H1 (cell line): ENCODE measurements around the gene FGR. TPM values are rescaled to one million over a fixed set of nuclear protein-coding genes. Genes with fewer than 3 reads are reported as not detected.

Experiments used
- CTCF ChIA-PET: fragments of 300-600 bp; sonication (Branson Sonifier 250); formaldehyde crosslinking; loops from one replicate; lab custom pipeline; 2021; ENCODE audit not compliant: partially characterized antibody; lab: Charles Lee
- POLR2A ChIA-PET: fragments of 300-600 bp; sonication (Branson Sonifier 250); formaldehyde crosslinking; loops from one replicate; lab custom pipeline; 2021; ENCODE audit warnings: inconsistent platforms; ENCODE audit not compliant: partially characterized antibody; lab: Charles Lee
- DNase-seq, 2 experiments: peaks; one replicate each; pipeline versions ENCODE4 v3.0.0 to v3.0.0-alpha.2; 2010 to 2022; ENCODE audit warnings: low spot score in 2 of 2, low read depth in 1 of 2, mixed read lengths in 1 of 2
- FAIRE-seq: peaks from 2 replicates; lab custom pipeline; 2011; peaks lifted over from hg19 to GRCh38; lab: Jason Lieb, UNC
- H2AFZ ChIP-seq: 2 replicates; pipeline ENCODE4 v1.8.1; 2012; ENCODE audit warnings: low read length, inconsistent platforms
- H2AK5ac ChIP-seq: 2 replicates; pipeline ENCODE4 v1.6.1; 2013; ENCODE audit warnings: low read depth, low read length
- H2BK120ac ChIP-seq: replicated peaks from 2 replicates; pipeline ENCODE3; 2013; ENCODE audit warnings: low read depth, low read length, inconsistent platforms
- H2BK12ac ChIP-seq: 2 replicates; pipeline ENCODE4 v1.6.1; 2013; ENCODE audit warnings: low read depth, low read length
- H2BK15ac ChIP-seq: 2 replicates; pipeline ENCODE4 v1.6.1; 2013; ENCODE audit warnings: low read length
- H2BK20ac ChIP-seq: 2 replicates; pipeline ENCODE4 v1.6.1; 2013; ENCODE audit warnings: low read length
- H2BK5ac ChIP-seq: 2 replicates; pipeline ENCODE4 v1.6.1; 2013; ENCODE audit warnings: low read depth, low read length
- H3K14ac ChIP-seq: 2 replicates; pipeline ENCODE4 v1.6.1; 2013; ENCODE audit warnings: inconsistent platforms; ENCODE audit not compliant: insufficient read length
- H3K18ac ChIP-seq: 2 replicates; pipeline ENCODE4 v1.6.1; 2013; ENCODE audit warnings: low read length; ENCODE audit errors: extremely low read depth
- H3K23ac ChIP-seq: 2 replicates; pipeline ENCODE4 v1.6.1; 2013; ENCODE audit warnings: inconsistent platforms; ENCODE audit not compliant: insufficient read length
- H3K23me2 ChIP-seq: 2 replicates; pipeline ENCODE4 v1.6.1; 2013; ENCODE audit warnings: low read depth, low read length
- H3K27ac ChIP-seq: 2 replicates; pipeline ENCODE4 v1.6.1; 2011; ENCODE audit warnings: low read depth, low read length, inconsistent platforms
- H3K27me3 ChIP-seq, 4 experiments: replicated peaks in 1 of 4; 1 replicate in 1 of 4; 2 replicates in 3 of 4; pipeline versions ENCODE4 v1.6.1 to v1.8.1; 2011 to 2013; ENCODE audit warnings: low read length in 3 of 4, mild to moderate bottlenecking in 3 of 4, inconsistent platforms in 2 of 4, mixed read lengths in 2 of 4, moderate library complexity in 1 of 4; ENCODE audit not compliant: control insufficient read depth in 3 of 4, insufficient read depth in 3 of 4; ENCODE audit errors: extremely low read depth in 1 of 4
- H3K36me3 ChIP-seq, 4 experiments: 2 replicates each; pipeline versions ENCODE4 v1.6.1 to v1.8.1; 2011 to 2013; ENCODE audit warnings: mild to moderate bottlenecking in 4 of 4, low read length in 3 of 4, moderate library complexity in 2 of 4, control low read depth in 1 of 4, inconsistent platforms in 1 of 4; ENCODE audit not compliant: insufficient read depth in 4 of 4, control insufficient read depth in 2 of 4
- H3K4ac ChIP-seq: replicated peaks from 2 replicates; pipeline ENCODE3; 2013; ENCODE audit warnings: low read length, low read depth, mixed read lengths, inconsistent platforms; ENCODE audit not compliant: insufficient read length
- H3K4me1 ChIP-seq, 4 experiments: replicated peaks in 1 of 4; 1 replicate in 1 of 4; 2 replicates in 3 of 4; pipeline versions ENCODE4 v1.6.1 to v1.8.1; 2011 to 2013; ENCODE audit warnings: low read length in 3 of 4, inconsistent platforms in 2 of 4, mixed read lengths in 1 of 4; ENCODE audit not compliant: insufficient read depth in 4 of 4, control insufficient read depth in 3 of 4
- H3K4me2 ChIP-seq, 2 experiments: 2 replicates each; pipeline versions ENCODE4 v1.6.1 to v1.8.1; 2011 to 2013; ENCODE audit warnings: low read depth in 2 of 2, low read length in 2 of 2, control low read depth in 1 of 2, inconsistent platforms in 1 of 2, mild to moderate bottlenecking in 1 of 2; ENCODE audit not compliant: insufficient read depth in 1 of 2
- H3K4me3 ChIP-seq, 4 experiments: fragments of 200-600, 300-600 bp in 1 of 4; sonication (generic), shearing (Covaris generic), sonication (Bioruptor Twin) in 1 of 4; 2 replicates each; pipeline versions ENCODE4 v1.5.1 to v1.8.1; 2011 to 2016; ENCODE audit warnings: low read length in 4 of 4, low read depth in 3 of 4, control low read depth in 2 of 4, inconsistent platforms in 2 of 4, mild to moderate bottlenecking in 2 of 4, mixed read lengths in 1 of 4, moderate library complexity in 1 of 4; ENCODE audit not compliant: insufficient read depth in 2 of 4; ENCODE audit errors: extremely low read depth in 1 of 4
- H3K56ac ChIP-seq: replicated peaks from 2 replicates; pipeline ENCODE3; 2013; ENCODE audit warnings: low read depth, mild to moderate bottlenecking, mixed read lengths, low read length, inconsistent platforms; ENCODE audit not compliant: insufficient read length
- H3K79me1 ChIP-seq: 2 replicates; pipeline ENCODE4 v1.6.1; 2013; ENCODE audit warnings: low read depth, low read length, control low read depth
- H3K79me2 ChIP-seq, 2 experiments: 2 replicates each; pipeline versions ENCODE4 v1.6.1 to v1.8.1; 2012 to 2013; ENCODE audit warnings: low read length in 2 of 2, mild to moderate bottlenecking in 2 of 2, inconsistent platforms in 1 of 2; ENCODE audit not compliant: insufficient read depth in 2 of 2, control insufficient read depth in 1 of 2
- H3K9ac ChIP-seq, 4 experiments: replicated peaks in 1 of 4; 1 replicate in 1 of 4; 2 replicates in 3 of 4; pipeline versions ENCODE4 v1.6.1 to v1.8.1; 2011 to 2013; ENCODE audit warnings: low read depth in 3 of 4, low read length in 3 of 4, control low read depth in 2 of 4, mild to moderate bottlenecking in 2 of 4, moderate library complexity in 2 of 4, inconsistent platforms in 1 of 4; ENCODE audit errors: extremely low read depth in 1 of 4
- H3K9me3 ChIP-seq, 2 experiments: 2 replicates each; pipeline versions ENCODE4 v1.6.1 to v1.8.1; 2012 to 2013; ENCODE audit warnings: mild to moderate bottlenecking in 2 of 2, moderate library complexity in 2 of 2, control low read depth in 1 of 2, inconsistent platforms in 1 of 2, low read depth in 1 of 2, low read length in 1 of 2, mixed read lengths in 1 of 2; ENCODE audit not compliant: insufficient read depth in 2 of 2
- H4K20me1 ChIP-seq, 2 experiments: replicated peaks in 1 of 2; 2 replicates each; pipeline versions ENCODE3 to v1.8.1; 2011 to 2013; ENCODE audit warnings: inconsistent platforms in 2 of 2, low read length in 2 of 2, mild to moderate bottlenecking in 1 of 2; ENCODE audit not compliant: insufficient read depth in 2 of 2, control insufficient read depth in 1 of 2
- H4K5ac ChIP-seq: 2 replicates; pipeline ENCODE4 v1.6.1; 2013; ENCODE audit warnings: low read length, low read depth, mixed read lengths, inconsistent platforms; ENCODE audit not compliant: insufficient read length
- H4K8ac ChIP-seq: 2 replicates; pipeline ENCODE4 v1.8.0; 2013; ENCODE audit warnings: mild to moderate bottlenecking, moderate library complexity, low read length, inconsistent platforms; ENCODE audit not compliant: insufficient read depth; ENCODE audit errors: extremely low read depth
- H4K91ac ChIP-seq: replicated peaks from 2 replicates; pipeline ENCODE3; 2013; ENCODE audit warnings: low read length, mixed read lengths, inconsistent platforms; ENCODE audit not compliant: insufficient read length
- ATF3 ChIP-seq: IDR thresholded peaks from 2 replicates; pipeline ENCODE4 v1.6.1; 2011; ENCODE audit warnings: low read depth, mild to moderate bottlenecking, low read length; ENCODE audit not compliant: insufficient read depth
- CEBPB ChIP-seq: IDR thresholded peaks from 2 replicates; pipeline ENCODE4 v1.6.1; 2012; ENCODE audit warnings: low read depth, low read length
- KDM4A ChIP-seq: IDR thresholded peaks from one replicate; pipeline ENCODE4 v1.7.1; 2012; ENCODE audit warnings: low read depth, mild to moderate bottlenecking, moderate library complexity, low read length, inconsistent platforms; ENCODE audit not compliant: severe bottlenecking
- MAFK ChIP-seq: IDR thresholded peaks from 2 replicates; pipeline ENCODE4 v1.6.1; 2012; ENCODE audit warnings: low read depth, mild to moderate bottlenecking, improper control_type of control experiment, low read length
- NRF1 ChIP-seq: IDR thresholded peaks from 2 replicates; pipeline ENCODE4 v1.6.1; 2011; ENCODE audit warnings: mild to moderate bottlenecking, low read depth, low read length, improper control_type of control experiment
- POLR2A ChIP-seq, 2 experiments: IDR thresholded peaks; 1 replicate in 1 of 2; 2 replicates in 1 of 2; pipeline ENCODE4 v1.6.1; 2011; ENCODE audit warnings: low read depth in 2 of 2, low read length in 2 of 2, mild to moderate bottlenecking in 2 of 2; ENCODE audit errors: control extremely low read depth in 1 of 2
- POLR2AphosphoS5 ChIP-seq: IDR thresholded peaks from 2 replicates; pipeline ENCODE4 v1.6.1; 2011; ENCODE audit warnings: low read depth, low read length
- RNF2 ChIP-seq: fragments of 200-900, 300-1000 bp; sonication (generic); IDR thresholded peaks from 2 replicates; pipeline ENCODE4 v1.7.1; 2016; ENCODE audit warnings: borderline replicate concordance, low read depth, mild to moderate bottlenecking, antibody characterized with exemption, low read length; ENCODE audit not compliant: poor library complexity, severe bottlenecking; ENCODE audit errors: missing control alignments
- WGBS, 2 experiments: shearing (Covaris generic) in 1 of 2; methylation state at CpG; one replicate each; pipeline versions ENCODE4 v1.1.6 to v1.1.7; 2013 to 2015; ENCODE audit warnings: low lambda C conversion rate in 2 of 2, mixed read lengths in 2 of 2, inconsistent platforms in 1 of 2, low coverage in 1 of 2, missing lambda C conversion rate in 1 of 2; ENCODE audit not compliant: insufficient replicate concordance in 2 of 2, insufficient coverage in 1 of 2, insufficient read length in 1 of 2; ENCODE audit errors: extremely low coverage in 1 of 2, missing lambda C conversion rate in 1 of 2; 5-methylcytosine and 5-hydroxymethylcytosine counted together
- polyA plus RNA-seq, 7 experiments: library from polyadenylated mRNA; depleted of rRNA in 3 of 7; stranded (reverse) in 5 of 7; unstranded in 2 of 7; fragments of >200 nt in 5 of 7; fragments of 200-250 nt in 2 of 7; gene quantifications; 1 replicate in 5 of 7; 2 replicates in 1 of 7; 4 replicates in 1 of 7; pipeline versions ENCODE4 v1.2.1 to v1.2.3, GENCODE V29; 2011 to 2013; ENCODE audit warnings: missing spikeins in 2 of 7, mixed read lengths in 2 of 7
- total RNA-seq: library from RNA; stranded (reverse); fragmentation: NEBNext Ultra II Directional; extraction: Animal tissue kit (Norgen Biotek cat#: 25700); gene quantifications from 2 replicates; pipeline ENCODE4 v1.2.1, GENCODE V29; 2021
- TF ChIP-seq, protein P1 (sequence below): IDR thresholded peaks from 2 replicates; pipeline ENCODE4 v1.6.1; 2012; ENCODE audit warnings: inconsistent platforms

Gene FGR
- total and polyA plus RNA-seq, 2 of the 8 experiments (the other 6 are each of a cell fraction or from before 2014, with no cell fraction given): 0.22 to 0.95 TPM

- 5% methylated on average over 35 of the region's 78 CpGs; no CpG with 5 or more reads in 1 of the 2 experiments for WGBS, 2 experiments
- H3K23me2 ChIP-seq: peaks cover 4% of the 10 kb centered on the region; the same call in 1 of the 2 replicates
- FAIRE-seq (no peak), DNase-seq (peak in 1 of 2 experiments; percentile 97)
- H3K9me3 ChIP-seq: no peaks in the 10 kb centered on the region
- H4K20me1 ChIP-seq: no peaks in the 10 kb centered on the region
- no peak overlapping the region for H3K14ac ChIP-seq
- H3K79me1 ChIP-seq: no peaks in the 10 kb centered on the region
- H2BK20ac ChIP-seq: no peak overlapping the region
- no peak overlapping the region for H2BK120ac ChIP-seq
- H2AK5ac ChIP-seq: no peak overlapping the region
- peak overlapping the region in 3 of 4 experiments; percentile 13 to 69 (median 24); a peak in 3 of 7 replicates for H3K9ac ChIP-seq
- peak overlapping the region; percentile 72; the same call in 1 of the 2 replicates for H2BK15ac ChIP-seq
- peaks cover 0 to 2% (median 0%) of the 10 kb centered on the region in 4 experiments; a peak in 2 of 7 replicates for H3K27me3 ChIP-seq
- peak overlapping the region; percentile 43 to 62 (median 53) for H3K4me3 ChIP-seq
- H3K36me3 ChIP-seq: no peaks in the 10 kb centered on the region
- 0 out of 2 replicates have a peak overlapping the region, but pooled peaks have one; percentile 63 for H2BK12ac ChIP-seq
- H3K23ac ChIP-seq: no peak overlapping the region
- peak overlapping the region; percentile 83 for H3K18ac ChIP-seq
- no peak overlapping the region for H3K56ac ChIP-seq
- peaks cover 6 to 28% (median 23%) of the 10 kb centered on the region in 4 experiments for H3K4me1 ChIP-seq
- no peak overlapping the region for H4K5ac ChIP-seq
- H4K8ac ChIP-seq: peak overlapping the region; percentile 58; the same call in 1 of the 2 replicates
- H2BK5ac ChIP-seq: no peak overlapping the region
- H2AFZ ChIP-seq: no peak overlapping the region
- CTCF ChIA-PET: interaction anchor here (1.0 to 13.1 kb wide), 13 partner anchors 10 to 255 kb away, joined by 3 to 472 read pairs (median 9); partner anchors contain the start of genes AHDC1 and IFI6
- no peak overlapping the region for H3K27ac ChIP-seq
- no peak overlapping the region for H3K4ac ChIP-seq
- peak overlapping the region; percentile 82 to 90 for H3K4me2 ChIP-seq
- no peaks in the 10 kb centered on the region for H3K79me2 ChIP-seq
- POLR2A ChIA-PET: interaction anchor here (1.1 to 1.3 kb wide), 2 partner anchors 51 to 55 kb away, joined by 4 to 5 read pairs; partner anchors contain the start of gene AHDC1
- peak overlapping the region; percentile 51 for H4K91ac ChIP-seq
- TF ChIP-seq POLR2AphosphoS5 (peak; percentile 46; the same call in 1 of the 2 replicates), POLR2A (IDR thresholded peaks at IDR 0.05; ENCODE audit: control extremely low read depth in 1 of 2, low read depth in 2 of 2, low read length in 2 of 2) (peak in 1 of 2 experiments; percentile 39; a peak in 2 of 3 replicates), KDM4A (peak; percentile 36), MAFK (no peak), RNF2 (no peak), NRF1 (no peak), CEBPB (peak; percentile 59; the same call in 1 of the 2 replicates), ATF3 (no peak)
- TF ChIP-seq, protein P1, sequence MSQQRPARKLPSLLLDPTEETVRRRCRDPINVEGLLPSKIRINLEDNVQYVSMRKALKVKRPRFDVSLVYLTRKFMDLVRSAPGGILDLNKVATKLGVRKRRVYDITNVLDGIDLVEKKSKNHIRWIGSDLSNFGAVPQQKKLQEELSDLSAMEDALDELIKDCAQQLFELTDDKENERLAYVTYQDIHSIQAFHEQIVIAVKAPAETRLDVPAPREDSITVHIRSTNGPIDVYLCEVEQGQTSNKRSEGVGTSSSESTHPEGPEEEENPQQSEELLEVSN: 0 out of 2 replicates have a peak, but pooled peaks have one; percentile 17
These were observed 24.7 kb upstream of the FGR start for GRCh38 chr1:27659497-27660299.
